C4-2B (cell line): Measurements from ENCODE around the gene OTUD7B.

Experiments used
- CTCF ChIP-seq: fragments of 450-650 bp; conservative IDR thresholded peaks from 2 replicates; pipeline ENCODE4 v1.5.1; 2017; ENCODE audit warnings: mild to moderate bottlenecking
- ZFX ChIP-seq: fragments of 450-650 bp; IDR thresholded peaks from 2 replicates; pipeline ENCODE4 v1.6.1; 2017

GRCh38 chr1:150021191-150021694, 10.7 kb upstream of the OTUD7B start:
- TF ChIP-seq CTCF (no peak), ZFX (no peak)
